ENCODE data around the gene ABCB11.

Gene ABCB11

GRCh38 chr2:168926621-168927386 lies 104.3 kb downstream of the ABCB11 start:
- DNase-seq: no peak

GRCh38 chr2:168920504-168921157 lies 110.5 kb downstream of the ABCB11 start:
- DNase-seq: no peak

- DNase-seq: no peak
These were observed 114.8 kb downstream of the ABCB11 start for GRCh38 chr2:168916331-168916675.

GRCh38 chr2:168915441-168916330 lies 115.4 kb downstream of the ABCB11 start:
- DNase-seq: peak in 1 of 2 donors; percentile 8

GRCh38 chr2:168913495-168913894 lies 117.6 kb downstream of the ABCB11 start:
- DNase-seq: no peak

- DNase-seq: peak; percentile 32 to 44
These were observed 118.2 kb downstream of the ABCB11 start for GRCh38 chr2:168912901-168913369.

GRCh38 chr2:168912466-168912865 lies 118.7 kb downstream of the ABCB11 start:
- peak in 1 of 2 donors; percentile 44 for DNase-seq

GRCh38 chr2:168910330-168910729 lies 120.8 kb downstream of the ABCB11 start:
- DNase-seq: no peak

GRCh38 chr2:168907940-168908662 lies 123.0 kb downstream of the ABCB11 start:
- DNase-seq: no peak

- no peak for DNase-seq
These were observed 126.8 kb downstream of the ABCB11 start for GRCh38 chr2:168904358-168904757.

GRCh38 chr2:168903888-168904287 lies 127.2 kb downstream of the ABCB11 start:
- no peak for DNase-seq

- peak in 1 of 2 donors; percentile 48 for DNase-seq
These were observed 130.1 kb downstream of the ABCB11 start, which contains the start of gene G6PC2 for GRCh38 chr2:168901003-168901402. G6PC2 (plus strand) TSS chr2:168901291; CDS start chr2:168901332, 41 bp downstream.

- DNase-seq: no peak
These were observed 133.7 kb downstream of the ABCB11 start for GRCh38 chr2:168897449-168897848.

- no peak for DNase-seq
These were observed 134.3 kb downstream of the ABCB11 start for GRCh38 chr2:168896783-168897182.

- no peak for DNase-seq
These were observed 135.4 kb downstream of the ABCB11 start for GRCh38 chr2:168895771-168896170.

- no peak for DNase-seq
These were observed 136.4 kb downstream of the ABCB11 start for GRCh38 chr2:168894720-168895119.

GRCh38 chr2:168894101-168894500 lies 137.0 kb downstream of the ABCB11 start:
- DNase-seq: no peak

GRCh38 chr2:168892327-168892726 lies 138.8 kb downstream of the ABCB11 start:
- no peak for DNase-seq

GRCh38 chr2:168890006-168890782 lies 140.9 kb downstream of the ABCB11 start, which contains the start of gene SPC25:
SPC25 (minus strand) TSS chr2:168890430; CDS start chr2:168889519, 911 bp downstream.
- DNase-seq: peak; percentile 85

GRCh38 chr2:168889635-168890005 lies 141.5 kb downstream of the ABCB11 start:
- no peak for DNase-seq

- no peak for DNase-seq
These were observed 146.1 kb downstream of the ABCB11 start for GRCh38 chr2:168884975-168885374.
